HCT116 (cell line): ENCODE measurements around the gene LDHD. TPM values are rescaled to one million over a fixed set of nuclear protein-coding genes. Genes with fewer than 3 reads are reported as not detected.

ENCODE experiments used
- ATAC-seq: fragments of 200-7000 bp; cut with Tn5 transposase; 2 replicates; pipeline ENCODE4 v1.9.1; 2020; ENCODE audit warnings: mild to moderate bottlenecking, moderate library complexity
- BruUV-seq: library from RNA; stranded (reverse); fragments of 400-500 nt; replicated peaks from 2 replicates; lab custom pipeline; 2021; lab: Mats Ljungman, UMichigan
- CTCF ChIA-PET: fragments of 300-600 bp; sonication (Branson Sonifier 250); formaldehyde crosslinking; loops from one replicate; lab custom pipeline; 2021; ENCODE audit warnings: antibody characterized with exemption; lab: Charles Lee
- POLR2A ChIA-PET: fragments of 300-600, 350-600 bp; sonication (Branson Sonifier 250); formaldehyde crosslinking; loops from one replicate; lab custom pipeline; 2021; ENCODE audit warnings: antibody characterized with exemption; lab: Charles Lee
- RAD21 ChIA-PET, 2 experiments: fragments of 300-600 bp; sonication (Branson Sonifier 250); formaldehyde crosslinking; loops; one replicate each; lab custom pipeline; 2023; ENCODE audit warnings: low total read pairs in 2 of 2; ENCODE audit not compliant: uncharacterized antibody in 2 of 2, unreplicated experiment in 2 of 2, low non-redundant PET in 1 of 2; lab: Charles Lee
- DNase-seq: peaks from one replicate; pipeline ENCODE4 v3.0.0-alpha.2; 2010; ENCODE audit warnings: low read depth, low spot score
- H2AFZ ChIP-seq: fragments of 200-600 bp; shearing (Covaris generic), sonication (generic); 2 replicates; pipeline ENCODE4 v1.6.1; 2017; ENCODE audit warnings: low read depth, mixed run types, mixed read lengths, antibody characterized with exemption, low read length; ENCODE audit not compliant: poor library complexity, severe bottlenecking
- H3K27ac ChIP-seq: 2 replicates; pipeline ENCODE4 v1.5.1; 2012; ENCODE audit warnings: low read depth, low read length
- H3K27me3 ChIP-seq: fragments of 200-600 bp; sonication (generic); 2 replicates; pipeline ENCODE4 v1.6.1; 2016; ENCODE audit warnings: mixed run types, low read length, mixed read lengths; ENCODE audit not compliant: insufficient read depth
- H3K36me3 ChIP-seq, 2 experiments: fragments of 200-500 bp in 1 of 2; fragments of 200-600 bp in 1 of 2; sonication (Bioruptor generic) in 1 of 2; sonication (generic) in 1 of 2; 2 replicates each; pipeline versions ENCODE4 v1.5.1 to v1.6.1; 2014 to 2016; ENCODE audit warnings: low read length in 2 of 2, inconsistent platforms in 1 of 2, mixed read lengths in 1 of 2, mixed run types in 1 of 2; ENCODE audit not compliant: insufficient read depth in 2 of 2, control insufficient read depth in 1 of 2
- H3K4me1 ChIP-seq, 2 experiments: fragments of 200-600 bp in 1 of 2; sonication (generic) in 1 of 2; 2 replicates each; pipeline versions ENCODE4 v1.5.1 to v1.6.1; 2012 to 2017; ENCODE audit warnings: low read length in 2 of 2, inconsistent platforms in 1 of 2, mild to moderate bottlenecking in 1 of 2, mixed read lengths in 1 of 2, mixed run types in 1 of 2, moderate library complexity in 1 of 2; ENCODE audit not compliant: insufficient read depth in 2 of 2, control insufficient read depth in 1 of 2
- H3K4me2 ChIP-seq: fragments of 200-600 bp; sonication (generic); 2 replicates; pipeline ENCODE4 v1.6.1; 2017; ENCODE audit warnings: mixed run types, low read length, mixed read lengths
- H3K4me3 ChIP-seq, 2 experiments: fragments of 200-600 bp in 1 of 2; sonication (generic) in 1 of 2; replicated peaks in 1 of 2; 2 replicates each; pipeline ENCODE4 v1.5.1; 2011 to 2016; ENCODE audit warnings: low read length in 2 of 2, control low read depth in 1 of 2, low read depth in 1 of 2, mild to moderate bottlenecking in 1 of 2, mixed read lengths in 1 of 2, mixed run types in 1 of 2
- H3K79me2 ChIP-seq: fragments of 200-600 bp; sonication (generic); 2 replicates; pipeline ENCODE4 v1.6.1; 2017; ENCODE audit warnings: mild to moderate bottlenecking, mixed run types, low read length, moderate library complexity, mixed read lengths; ENCODE audit not compliant: insufficient read depth
- H3K9ac ChIP-seq: fragments of 200-600 bp; sonication (generic); 2 replicates; pipeline ENCODE4 v1.6.1; 2016; ENCODE audit warnings: low read length, mixed read lengths
- H3K9me2 ChIP-seq: fragments of 200-600 bp; sonication (generic), shearing (Covaris generic); 2 replicates; pipeline ENCODE4 v1.6.1; 2017; ENCODE audit warnings: mixed run types, mild to moderate bottlenecking, moderate library complexity; ENCODE audit not compliant: insufficient read depth
- H3K9me3 ChIP-seq, 2 experiments: fragments of 200-500 bp in 1 of 2; fragments of 200-600 bp in 1 of 2; sonication (Bioruptor generic) in 1 of 2; sonication (generic) in 1 of 2; 2 replicates each; pipeline ENCODE4 v1.6.1; 2014 to 2017; ENCODE audit warnings: low read length in 2 of 2, mixed read lengths in 2 of 2, inconsistent platforms in 1 of 2, low read depth in 1 of 2, mild to moderate bottlenecking in 1 of 2, mixed run types in 1 of 2, moderate library complexity in 1 of 2; ENCODE audit not compliant: control insufficient read depth in 1 of 2, insufficient read depth in 1 of 2
- H4K20me1 ChIP-seq: fragments of 200-600 bp; sonication (generic), shearing (Covaris generic); 2 replicates; pipeline ENCODE4 v1.6.1; 2017; ENCODE audit warnings: mixed run types, mild to moderate bottlenecking, moderate library complexity; ENCODE audit not compliant: insufficient read depth
- CEBPB ChIP-seq: IDR thresholded peaks from 2 replicates; pipeline ENCODE4 v1.6.1; 2012; ENCODE audit warnings: low read depth
- EGR1 ChIP-seq: IDR thresholded peaks from 2 replicates; pipeline ENCODE4 v1.6.1; 2012; ENCODE audit warnings: low read depth
- EZH2phosphoT487 ChIP-seq: fragments of 200-600 bp; IDR thresholded peaks from 2 replicates; pipeline ENCODE4 v1.6.1; 2018; ENCODE audit warnings: antibody characterized with exemption, borderline replicate concordance
- FOSL1 ChIP-seq: IDR thresholded peaks from 2 replicates; pipeline ENCODE4 v1.6.1; 2012; ENCODE audit warnings: low read depth
- JUND ChIP-seq: IDR thresholded peaks from 2 replicates; pipeline ENCODE4 v1.6.1; 2012
- MAX ChIP-seq: IDR thresholded peaks from 2 replicates; pipeline ENCODE4 v1.6.1; 2012
- POLR2A ChIP-seq: IDR thresholded peaks from 2 replicates; pipeline ENCODE4 v1.7.0; 2011; ENCODE audit warnings: borderline replicate concordance; ENCODE audit not compliant: insufficient read depth, insufficient read length; ENCODE audit errors: extremely low read depth
- REST ChIP-seq: IDR thresholded peaks from 2 replicates; pipeline ENCODE4 v1.6.1; 2012; ENCODE audit warnings: low read depth
- SIN3A ChIP-seq: IDR thresholded peaks from 2 replicates; pipeline ENCODE4 v1.6.1; 2012; ENCODE audit warnings: low read depth
- SP1 ChIP-seq: IDR thresholded peaks from 2 replicates; pipeline ENCODE4 v1.6.1; 2012; ENCODE audit warnings: low read depth
- TCF7L2 ChIP-seq: IDR thresholded peaks from 2 replicates; pipeline ENCODE4 v1.7.0; 2011; ENCODE audit warnings: borderline replicate concordance, inconsistent platforms; ENCODE audit not compliant: insufficient read depth, insufficient read length; ENCODE audit errors: extremely low read depth
- ZFX ChIP-seq: fragments of 450-650 bp; IDR thresholded peaks from 2 replicates; pipeline ENCODE4 v1.6.1; 2017
- ZNF274 ChIP-seq: fragments of 200-500 bp; sonication (Bioruptor generic); IDR thresholded peaks from 2 replicates; pipeline ENCODE4 v1.6.1; 2014; ENCODE audit warnings: mild to moderate bottlenecking, low read depth, low read length, inconsistent platforms
- intact Hi-C: fragments of 100-400 bp; cut with micrococcal nuclease; formaldehyde crosslinking; loops from 2 replicates; pipeline ENCODE4 v1.10.0; 2022
- total RNA-seq: library from RNA; stranded (reverse); gene quantifications from one replicate; pipeline ENCODE4 v1.2.1, GENCODE V29; 2021; ENCODE audit not compliant: unreplicated experiment
- TF ChIP-seq, protein P1 (sequence below), 3 experiments: fragments of 200-600 bp in 1 of 3; sonication (generic) in 1 of 3; IDR thresholded peaks in 2 of 3; conservative IDR thresholded peaks in 1 of 3; 2 replicates each; pipeline ENCODE4 v1.5.1; 2012 to 2017; ENCODE audit warnings: low read depth in 2 of 3, low read length in 2 of 3, antibody characterized with exemption in 1 of 3, borderline replicate concordance in 1 of 3, control low read depth in 1 of 3, mild to moderate bottlenecking in 1 of 3, mixed read lengths in 1 of 3, mixed run types in 1 of 3, moderate library complexity in 1 of 3; ENCODE audit not compliant: insufficient read depth in 1 of 3
- TF ChIP-seq, protein P2 (sequence below): IDR thresholded peaks from 2 replicates; pipeline ENCODE4 v1.6.1; 2012

Gene LDHD
- total RNA-seq, 1 experiment from 2014 or later, result 3.4 TPM

DNA sequence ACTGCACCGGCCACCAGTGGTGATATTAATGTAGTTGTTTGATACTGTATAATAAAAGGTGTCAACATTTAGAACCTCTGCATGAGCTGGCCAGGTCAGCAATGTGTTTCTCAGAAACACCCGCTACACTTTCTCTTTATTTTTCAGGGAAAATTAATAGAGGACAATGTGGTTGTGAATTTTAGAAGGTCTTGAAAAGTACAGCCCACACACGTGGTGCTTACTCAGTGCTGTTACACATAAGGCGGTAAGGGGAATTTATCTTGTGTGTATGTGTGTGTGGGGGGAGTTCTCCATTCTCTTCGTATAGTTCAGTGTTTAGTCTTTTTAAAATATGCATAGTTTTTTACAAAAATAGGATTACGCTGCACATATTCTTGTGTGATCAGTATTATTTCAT, 27.4 kb upstream of the LDHD start:
- peaks cover under 1% of the 10 kb centered on the region for H3K79me2 ChIP-seq
- TF ChIP-seq POLR2A, result no peak
- TF ChIP-seq JUND, result no peak
- TF ChIP-seq, protein P1, sequence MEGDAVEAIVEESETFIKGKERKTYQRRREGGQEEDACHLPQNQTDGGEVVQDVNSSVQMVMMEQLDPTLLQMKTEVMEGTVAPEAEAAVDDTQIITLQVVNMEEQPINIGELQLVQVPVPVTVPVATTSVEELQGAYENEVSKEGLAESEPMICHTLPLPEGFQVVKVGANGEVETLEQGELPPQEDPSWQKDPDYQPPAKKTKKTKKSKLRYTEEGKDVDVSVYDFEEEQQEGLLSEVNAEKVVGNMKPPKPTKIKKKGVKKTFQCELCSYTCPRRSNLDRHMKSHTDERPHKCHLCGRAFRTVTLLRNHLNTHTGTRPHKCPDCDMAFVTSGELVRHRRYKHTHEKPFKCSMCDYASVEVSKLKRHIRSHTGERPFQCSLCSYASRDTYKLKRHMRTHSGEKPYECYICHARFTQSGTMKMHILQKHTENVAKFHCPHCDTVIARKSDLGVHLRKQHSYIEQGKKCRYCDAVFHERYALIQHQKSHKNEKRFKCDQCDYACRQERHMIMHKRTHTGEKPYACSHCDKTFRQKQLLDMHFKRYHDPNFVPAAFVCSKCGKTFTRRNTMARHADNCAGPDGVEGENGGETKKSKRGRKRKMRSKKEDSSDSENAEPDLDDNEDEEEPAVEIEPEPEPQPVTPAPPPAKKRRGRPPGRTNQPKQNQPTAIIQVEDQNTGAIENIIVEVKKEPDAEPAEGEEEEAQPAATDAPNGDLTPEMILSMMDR (IDR thresholded peaks at IDR 0.05 in 2 of 3, conservative IDR thresholded peaks at IDR 0.05 in 1 of 3; ENCODE audit: borderline replicate concordance in 1 of 3, insufficient read depth in 1 of 3, low read depth in 2 of 3, low read length in 2 of 3), result no peak
- no peak for TF ChIP-seq TCF7L2
- no peak for TF ChIP-seq REST
- TF ChIP-seq ZFX, result no peak
- no peak for TF ChIP-seq MAX
- TF ChIP-seq, protein P2, sequence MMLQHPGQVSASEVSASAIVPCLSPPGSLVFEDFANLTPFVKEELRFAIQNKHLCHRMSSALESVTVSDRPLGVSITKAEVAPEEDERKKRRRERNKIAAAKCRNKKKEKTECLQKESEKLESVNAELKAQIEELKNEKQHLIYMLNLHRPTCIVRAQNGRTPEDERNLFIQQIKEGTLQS, result no peak
- no peak for TF ChIP-seq SP1
- TF ChIP-seq SIN3A, result no peak
- TF ChIP-seq CEBPB, result no peak
- no peak for TF ChIP-seq ZNF274
- TF ChIP-seq FOSL1, result no peak
- TF ChIP-seq EGR1, result no peak
- TF ChIP-seq EZH2phosphoT487, result no peak
- DNase-seq (no peak), ATAC-seq (no peak)
- intact Hi-C loops, result no loop called here
- H3K4me3 ChIP-seq, result no peak overlapping the region
- ChIA-PET RAD21 (no interaction called here), POLR2A (no interaction called here), CTCF (no interaction called here)
- no peak overlapping the region for H3K27ac ChIP-seq
- H4K20me1 ChIP-seq, result no peaks in the 10 kb centered on the region
- no peak overlapping the region for H3K4me2 ChIP-seq
- peaks cover 0 to 7% of the 10 kb centered on the region in 2 experiments; a peak in 2 of 4 replicates for H3K4me1 ChIP-seq
- no peak overlapping the region for H3K9ac ChIP-seq
- no TSS peak for BruUV-seq
- H3K27me3 ChIP-seq, result no peaks in the 10 kb centered on the region
- no peaks in the 10 kb centered on the region for H3K9me2 ChIP-seq
- H3K36me3 ChIP-seq, result no peaks in the 10 kb centered on the region
- no peaks in the 10 kb centered on the region for H3K9me3 ChIP-seq
- no peak overlapping the region for H2AFZ ChIP-seq
